ENCODE data around the gene PCDHGA2.

DNA sequence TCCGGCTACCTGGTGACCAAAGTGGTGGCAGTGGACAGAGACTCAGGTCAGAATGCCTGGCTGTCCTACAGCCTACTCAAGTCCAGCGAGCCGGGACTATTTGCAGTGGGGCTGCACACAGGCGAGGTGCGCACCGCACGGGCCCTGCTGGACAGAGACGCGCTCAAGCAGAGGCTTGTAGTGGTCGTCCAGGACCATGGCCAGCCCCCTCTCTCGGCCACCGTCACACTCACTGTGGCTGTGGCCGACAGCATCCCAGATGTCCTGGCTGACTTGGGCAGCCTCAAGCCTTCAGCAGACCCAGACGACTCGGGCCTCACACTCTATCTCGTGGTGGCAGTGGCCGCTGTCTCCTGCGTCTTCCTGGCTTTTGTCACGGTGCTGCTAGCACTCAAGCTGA lies 18.4 kb downstream of the PCDHGA2 start:
- TF ChIP-seq, protein P1, sequence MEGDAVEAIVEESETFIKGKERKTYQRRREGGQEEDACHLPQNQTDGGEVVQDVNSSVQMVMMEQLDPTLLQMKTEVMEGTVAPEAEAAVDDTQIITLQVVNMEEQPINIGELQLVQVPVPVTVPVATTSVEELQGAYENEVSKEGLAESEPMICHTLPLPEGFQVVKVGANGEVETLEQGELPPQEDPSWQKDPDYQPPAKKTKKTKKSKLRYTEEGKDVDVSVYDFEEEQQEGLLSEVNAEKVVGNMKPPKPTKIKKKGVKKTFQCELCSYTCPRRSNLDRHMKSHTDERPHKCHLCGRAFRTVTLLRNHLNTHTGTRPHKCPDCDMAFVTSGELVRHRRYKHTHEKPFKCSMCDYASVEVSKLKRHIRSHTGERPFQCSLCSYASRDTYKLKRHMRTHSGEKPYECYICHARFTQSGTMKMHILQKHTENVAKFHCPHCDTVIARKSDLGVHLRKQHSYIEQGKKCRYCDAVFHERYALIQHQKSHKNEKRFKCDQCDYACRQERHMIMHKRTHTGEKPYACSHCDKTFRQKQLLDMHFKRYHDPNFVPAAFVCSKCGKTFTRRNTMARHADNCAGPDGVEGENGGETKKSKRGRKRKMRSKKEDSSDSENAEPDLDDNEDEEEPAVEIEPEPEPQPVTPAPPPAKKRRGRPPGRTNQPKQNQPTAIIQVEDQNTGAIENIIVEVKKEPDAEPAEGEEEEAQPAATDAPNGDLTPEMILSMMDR (IDR thresholded peaks at IDR 0.05) = no peak
- TF ChIP-seq POLR2A (IDR thresholded peaks at IDR 0.05) = no peak
